Stimulated activated CD8-positive, alpha-beta memory T cell treated with anti-CD3 and anti-CD28 coated beads, Interleukin-15, amount 100 ng/mL, for 48 hours (primary cell): Measurements from ENCODE around the gene ACTL6B.
A peak's percentile ranks its signal among the peaks of the same experiment; 100 is the strongest.

ENCODE experiments used
- DNase-seq, 2 donors: peaks; one replicate each; pipeline ENCODE4 v3.0.0-alpha.2; 2020; ENCODE audit warnings: low read depth in 2 of 2

The ACTL6B gene

DNA sequence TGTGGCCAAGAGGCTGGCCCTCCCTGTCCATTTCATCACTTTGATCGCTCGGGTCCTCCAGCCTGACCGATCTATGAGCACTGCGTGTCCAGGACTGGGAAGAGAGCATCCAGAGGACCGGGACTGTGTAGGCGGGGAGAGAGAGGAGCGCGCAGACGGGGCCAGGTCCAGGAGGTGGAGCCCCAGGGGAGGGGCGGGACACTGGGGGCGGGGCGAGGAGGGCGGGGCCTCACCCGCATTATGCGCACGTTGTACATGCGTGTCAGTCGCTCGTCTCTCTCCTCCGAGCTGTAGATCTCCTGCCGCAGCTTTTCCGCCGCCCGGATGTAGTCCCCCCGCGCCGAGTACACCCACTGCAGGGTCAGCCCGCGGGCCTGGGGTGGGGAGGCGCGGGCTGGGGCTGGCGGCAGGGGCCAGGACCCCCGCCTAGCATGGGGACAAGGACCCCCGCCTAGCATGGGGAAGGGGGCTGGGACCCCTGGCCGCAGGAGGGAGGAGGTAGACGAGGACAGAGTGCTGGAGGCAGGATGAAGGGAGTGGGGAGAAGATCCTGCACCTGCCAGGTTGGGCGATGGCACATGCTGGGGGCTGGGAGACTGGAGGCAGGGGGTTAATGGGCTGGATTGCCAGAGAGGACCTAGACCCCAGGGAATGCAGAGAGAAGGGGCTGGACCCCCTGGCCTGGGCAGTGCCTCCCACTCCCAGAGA lies 29.6 kb downstream of the ACTL6B start:
- DNase-seq: peak; percentile 82 to 89

DNA sequence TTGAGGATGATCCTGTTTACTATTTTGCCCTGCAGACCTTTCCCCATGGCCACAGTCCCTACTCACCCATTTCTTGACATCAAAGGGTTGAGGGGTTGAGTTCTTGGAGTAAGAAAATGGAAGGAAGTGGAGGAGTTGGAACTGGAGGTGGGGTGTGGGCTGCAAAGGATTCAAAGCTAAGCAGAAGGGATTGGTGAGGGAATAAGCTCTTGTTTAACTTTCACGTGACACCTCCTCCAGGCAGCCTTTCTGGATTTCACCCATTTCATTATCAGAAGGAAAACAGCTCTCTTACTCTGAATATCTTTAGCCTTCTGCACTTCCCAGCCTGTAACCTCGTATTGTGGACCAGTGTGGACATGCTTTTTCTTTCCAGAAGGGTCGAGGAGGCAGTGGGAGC lies 30.2 kb downstream of the ACTL6B start:
- DNase-seq: no peak

DNA sequence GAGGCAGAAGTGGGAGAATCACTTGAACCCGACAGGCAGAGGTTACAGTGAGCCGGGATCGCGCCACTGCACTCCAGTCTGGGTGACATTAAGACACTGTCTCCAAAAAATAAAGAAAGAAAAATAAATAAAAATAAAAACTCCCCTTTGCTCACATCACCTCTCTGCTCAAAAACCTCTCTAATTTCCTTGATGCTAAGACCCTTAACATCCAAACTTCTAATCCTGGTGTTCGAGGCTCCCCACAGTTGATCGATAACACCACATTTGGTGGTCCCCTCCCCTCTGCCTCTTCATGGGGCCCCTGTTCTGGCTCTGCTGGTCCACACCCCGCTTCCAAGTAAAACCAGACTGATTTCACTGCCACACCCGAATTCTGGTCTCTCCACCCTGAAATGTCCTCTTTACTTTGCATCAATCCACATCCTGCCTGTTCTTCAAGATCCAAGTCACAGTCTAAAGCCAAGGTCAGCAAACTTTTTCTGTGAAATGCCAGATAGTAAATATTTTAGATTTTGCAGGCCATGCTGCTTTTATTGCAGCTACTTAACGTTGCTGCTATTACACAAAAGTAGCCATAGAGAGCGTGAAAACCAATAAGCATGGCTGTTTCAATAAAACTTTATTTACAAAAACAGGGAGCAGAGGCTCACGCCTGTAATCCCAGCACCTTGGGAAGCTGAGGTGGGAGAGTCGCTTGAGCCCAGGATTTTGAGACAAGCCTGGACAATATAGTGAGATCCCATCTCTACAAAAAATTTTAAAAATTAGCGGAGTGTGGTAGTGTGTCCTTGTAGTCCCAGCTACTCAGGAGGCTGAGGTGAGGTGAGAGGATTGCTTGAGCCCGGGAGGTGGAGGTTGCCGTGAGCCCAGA lies 32.1 kb downstream of the ACTL6B start:
- DNase-seq: no peak

DNA sequence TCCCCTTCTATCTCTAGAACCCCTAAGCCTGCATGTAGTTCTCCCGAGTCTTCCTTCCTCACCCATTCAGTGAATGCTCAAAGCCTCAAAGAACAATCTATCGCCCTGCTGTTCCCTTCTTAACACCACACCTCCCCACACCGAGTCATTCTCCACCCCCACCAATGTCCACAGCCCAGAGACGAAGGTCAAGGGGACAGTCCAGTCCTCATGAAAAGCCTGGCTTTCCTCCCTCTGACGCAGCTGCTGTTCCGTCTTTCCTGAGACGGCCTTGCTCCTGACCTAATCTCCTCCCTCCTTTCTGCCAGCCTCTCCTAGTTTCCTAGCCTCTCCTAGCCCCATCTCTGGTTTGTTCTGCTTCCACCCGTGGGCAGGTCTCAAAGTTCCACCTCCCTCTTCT lies 34.7 kb downstream of the ACTL6B start:
- DNase-seq: no peak

DNA sequence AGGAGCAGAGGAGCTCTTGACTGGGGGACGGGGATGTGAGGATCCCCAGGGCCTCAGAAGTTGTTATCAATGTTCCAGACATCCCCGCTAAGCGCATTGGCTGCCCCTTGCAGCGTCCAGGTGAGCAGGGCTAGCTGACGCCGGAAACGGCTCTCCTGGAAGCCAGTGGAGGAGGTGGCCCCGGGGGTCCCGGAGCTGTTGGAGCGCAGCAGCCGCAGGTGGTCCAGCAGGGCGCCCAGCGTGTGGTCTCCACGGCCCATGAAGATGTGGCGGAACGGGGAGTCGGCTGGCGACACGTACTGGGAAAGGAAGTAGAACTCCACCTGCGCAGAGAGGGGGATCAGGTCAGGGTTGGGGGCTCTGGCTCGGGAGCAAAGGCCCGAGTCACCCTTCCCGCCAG lies 35.4 kb downstream of the ACTL6B start:
- no peak for DNase-seq

DNA sequence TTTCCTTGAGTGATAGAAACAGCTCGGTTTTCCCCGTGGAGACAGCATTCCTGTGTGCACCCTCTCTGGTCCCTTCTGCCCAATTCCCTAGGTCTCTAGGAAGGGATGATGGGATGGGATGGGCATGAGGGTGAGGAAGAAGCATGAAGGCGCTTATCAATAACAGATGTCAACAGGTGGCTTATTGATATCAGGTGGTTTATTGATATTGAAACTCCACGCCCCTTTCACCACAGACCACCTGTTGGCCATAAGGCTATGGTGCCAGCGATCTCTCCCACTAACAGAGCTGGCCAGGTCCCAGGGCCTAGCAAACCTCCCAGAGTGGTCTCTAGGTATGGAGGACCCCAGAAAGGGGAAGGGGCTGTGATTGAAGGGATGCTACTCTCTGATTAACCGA lies 36.0 kb downstream of the ACTL6B start:
- no peak for DNase-seq

DNA sequence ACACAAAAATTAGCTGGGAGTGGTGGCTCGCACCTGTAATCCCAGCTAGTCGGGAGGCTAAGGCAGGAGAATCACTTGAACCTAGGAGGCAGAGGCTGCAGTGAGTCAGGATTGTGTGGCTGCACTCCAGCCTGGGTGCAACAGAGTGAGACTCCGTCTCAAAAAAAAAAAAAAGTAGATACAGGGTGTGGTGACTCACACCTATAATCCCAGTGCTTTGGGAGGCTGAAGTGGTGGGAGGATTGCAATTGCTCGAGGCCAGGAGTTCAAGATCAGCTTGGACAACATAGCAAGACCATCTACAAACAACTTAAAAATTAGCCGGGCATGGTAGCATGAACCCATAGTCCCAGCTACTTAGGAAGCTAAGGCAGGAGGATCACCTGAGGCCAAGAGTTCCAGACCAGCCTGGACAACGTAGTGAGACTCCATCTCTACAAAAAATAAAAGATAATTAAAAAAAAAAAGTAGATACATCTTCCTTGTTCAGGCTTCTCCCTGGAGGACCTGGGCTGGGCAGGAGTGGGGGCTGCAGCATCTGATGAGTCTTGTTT lies 41.9 kb downstream of the ACTL6B start:
- DNase-seq: no peak

DNA sequence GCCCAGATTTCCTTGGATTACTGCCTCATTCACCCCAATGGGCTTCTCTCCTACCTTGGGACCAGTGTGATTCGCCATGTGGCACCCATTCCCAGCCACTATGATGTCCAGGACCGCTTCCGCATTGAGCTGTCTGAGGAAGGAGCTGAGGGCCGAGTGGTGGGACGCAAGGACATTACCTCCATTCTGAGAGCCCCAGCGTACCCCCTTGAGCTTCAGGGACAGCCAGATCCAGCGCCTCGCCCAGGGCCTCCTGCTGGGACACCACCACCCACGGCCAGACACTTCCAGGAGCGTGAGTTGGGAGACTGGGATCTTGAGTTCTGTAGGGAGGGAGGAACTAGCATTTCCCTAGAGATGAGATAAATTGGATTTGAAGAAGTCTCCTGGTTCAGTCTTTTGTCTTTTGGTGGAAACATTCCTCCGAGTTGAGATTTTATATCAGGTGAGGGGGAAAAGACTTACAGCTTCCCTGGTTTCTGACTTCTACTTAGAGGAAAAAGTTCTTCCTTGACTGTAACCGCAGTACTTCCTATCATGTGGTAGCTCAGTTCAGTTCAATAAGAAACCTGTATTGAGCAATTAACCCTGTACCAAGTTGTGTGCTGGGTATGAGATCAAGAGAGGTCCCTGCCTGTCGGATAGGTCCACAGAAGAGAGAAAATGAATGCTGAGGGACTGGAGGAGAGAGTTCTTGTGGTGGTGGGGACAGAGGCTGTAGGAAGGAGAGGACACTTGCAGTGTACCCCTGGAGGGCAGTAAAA lies 42.7 kb downstream of the ACTL6B start:
- no peak for DNase-seq

DNA sequence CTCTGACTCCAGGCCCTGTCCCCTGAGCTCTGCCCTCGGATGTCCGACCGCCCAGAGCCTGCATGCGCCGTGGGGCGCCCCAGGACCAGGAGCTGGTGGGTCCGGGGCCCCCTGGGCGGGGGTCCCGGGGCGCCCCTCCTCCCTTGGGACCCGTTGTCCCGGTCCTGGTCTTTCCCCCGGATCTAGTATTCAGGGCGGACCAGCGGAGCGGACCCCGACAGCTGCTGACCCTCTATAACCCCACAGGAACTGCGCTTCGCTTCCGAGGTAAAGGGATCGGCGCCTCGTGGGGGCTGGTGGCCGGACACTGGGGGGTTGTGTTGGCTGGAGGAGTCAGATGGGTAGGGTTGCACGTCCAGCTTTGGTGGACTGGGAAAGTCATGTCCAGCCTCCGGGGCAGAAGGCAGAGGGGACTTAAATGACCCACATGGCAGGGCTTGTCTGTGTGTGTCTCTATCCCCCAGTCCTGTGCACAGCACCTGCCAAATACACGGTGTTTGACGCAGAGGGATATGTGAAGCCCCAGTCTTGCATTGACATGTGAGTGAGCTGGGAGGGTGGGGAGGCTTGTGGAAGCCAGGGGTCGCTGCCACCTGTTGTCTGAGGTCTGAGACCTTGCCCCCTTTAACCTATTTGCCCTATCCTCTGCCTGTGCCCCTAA lies 43.4 kb downstream of the ACTL6B start:
- DNase-seq: no peak

DNA sequence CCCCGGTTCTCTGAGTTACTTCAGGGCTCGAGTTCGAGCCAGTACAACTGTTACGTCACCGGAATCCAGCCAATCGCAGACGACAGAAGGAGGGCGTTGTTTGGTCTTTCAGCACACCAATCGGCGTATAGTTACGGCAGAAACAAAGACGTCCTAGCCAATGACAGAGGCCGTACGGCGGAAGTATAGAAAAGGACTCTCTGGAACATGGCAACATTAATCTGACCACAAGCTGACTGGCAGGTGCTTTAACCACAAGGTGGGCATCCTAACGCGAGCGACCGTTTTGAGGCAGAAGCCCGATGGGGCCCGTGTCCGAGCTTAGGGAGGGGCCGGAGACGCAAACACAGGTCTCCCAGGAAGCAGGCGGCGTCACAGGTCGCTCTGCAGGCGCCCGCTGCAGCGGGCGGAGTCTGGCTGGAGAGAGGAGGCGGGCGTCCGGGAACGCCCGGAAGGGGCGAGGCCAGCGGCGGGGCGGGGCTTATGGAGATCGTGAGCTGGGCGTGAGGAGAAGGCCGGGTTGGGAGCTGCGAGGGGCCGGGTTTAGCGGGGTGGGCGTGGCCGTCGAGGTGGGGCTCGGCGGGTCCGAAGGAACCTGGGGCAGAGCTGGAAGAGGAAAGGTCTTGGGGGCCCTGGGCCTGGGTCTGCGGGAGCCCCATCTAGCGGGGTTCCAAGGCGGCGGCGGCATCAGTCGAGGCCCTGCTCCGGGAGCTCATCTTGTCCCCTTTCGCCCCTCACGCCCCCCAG lies 44.1 kb downstream of the ACTL6B start, which contains the start of gene MOSPD3:
TSS of gene MOSPD3 (plus strand) at position 558 of the 747 bp plus-strand sequence. CDS start 252 bp downstream, outside the sequence.
- DNase-seq: peak; percentile 95 to 96

DNA sequence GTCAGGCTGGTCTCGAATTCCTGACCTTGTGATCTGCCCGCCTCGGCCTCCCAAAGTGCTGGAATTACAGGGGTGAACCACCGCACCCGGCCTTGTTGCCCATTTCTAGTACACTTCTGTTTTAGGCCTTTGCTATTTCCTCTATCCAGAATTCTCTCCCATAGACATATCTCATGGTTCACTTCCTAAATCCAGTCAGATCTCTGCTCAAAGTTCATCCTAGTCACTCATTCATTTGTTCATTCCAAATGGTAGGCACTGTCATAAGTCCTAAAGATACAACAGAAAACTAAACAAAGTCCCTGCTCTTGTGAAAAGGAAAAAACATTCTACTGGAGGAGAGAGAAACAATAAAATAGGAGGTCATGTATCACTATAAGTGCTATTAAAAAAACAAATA lies 46.3 kb downstream of the ACTL6B start:
- DNase-seq: no peak

DNA sequence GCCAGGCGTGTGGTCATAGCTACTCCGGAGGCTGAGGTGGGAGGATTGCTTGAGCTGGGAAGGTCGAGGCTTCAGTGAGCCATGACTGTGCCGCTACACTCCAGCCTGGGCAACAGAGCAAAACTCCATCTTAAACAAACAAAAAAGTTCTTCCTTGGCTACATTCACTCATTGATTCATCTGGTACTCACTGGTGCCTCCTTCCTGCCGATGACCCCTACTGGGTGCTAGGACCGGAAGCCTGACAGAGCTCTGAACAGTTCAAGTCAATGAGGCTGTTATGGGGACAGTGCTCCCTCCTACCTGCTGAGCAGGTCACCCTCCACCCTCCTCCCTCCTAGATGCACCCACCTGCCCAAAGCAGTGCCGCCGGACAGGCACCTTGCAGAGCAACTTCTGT lies 49.1 kb downstream of the ACTL6B start:
- DNase-seq: no peak

DNA sequence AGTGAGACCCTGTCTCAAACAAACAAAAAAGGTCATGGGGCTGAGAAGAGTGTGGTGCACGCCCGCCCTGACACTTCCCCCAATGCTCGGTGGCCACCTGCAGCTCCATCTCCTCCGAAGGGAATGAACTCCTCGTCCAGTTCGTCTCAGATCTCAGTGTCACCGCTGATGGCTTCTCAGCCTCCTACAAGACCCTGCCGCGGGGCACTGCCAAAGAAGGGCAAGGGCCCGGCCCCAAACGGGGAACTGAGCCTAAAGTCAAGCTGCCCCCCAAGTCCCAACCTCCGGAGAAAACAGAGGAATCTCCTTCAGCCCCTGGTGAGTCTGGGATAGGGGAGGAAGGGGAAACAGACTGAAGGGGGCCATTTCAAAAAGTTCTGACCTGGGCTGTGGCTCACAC lies 49.9 kb downstream of the ACTL6B start:
- no peak for DNase-seq

DNA sequence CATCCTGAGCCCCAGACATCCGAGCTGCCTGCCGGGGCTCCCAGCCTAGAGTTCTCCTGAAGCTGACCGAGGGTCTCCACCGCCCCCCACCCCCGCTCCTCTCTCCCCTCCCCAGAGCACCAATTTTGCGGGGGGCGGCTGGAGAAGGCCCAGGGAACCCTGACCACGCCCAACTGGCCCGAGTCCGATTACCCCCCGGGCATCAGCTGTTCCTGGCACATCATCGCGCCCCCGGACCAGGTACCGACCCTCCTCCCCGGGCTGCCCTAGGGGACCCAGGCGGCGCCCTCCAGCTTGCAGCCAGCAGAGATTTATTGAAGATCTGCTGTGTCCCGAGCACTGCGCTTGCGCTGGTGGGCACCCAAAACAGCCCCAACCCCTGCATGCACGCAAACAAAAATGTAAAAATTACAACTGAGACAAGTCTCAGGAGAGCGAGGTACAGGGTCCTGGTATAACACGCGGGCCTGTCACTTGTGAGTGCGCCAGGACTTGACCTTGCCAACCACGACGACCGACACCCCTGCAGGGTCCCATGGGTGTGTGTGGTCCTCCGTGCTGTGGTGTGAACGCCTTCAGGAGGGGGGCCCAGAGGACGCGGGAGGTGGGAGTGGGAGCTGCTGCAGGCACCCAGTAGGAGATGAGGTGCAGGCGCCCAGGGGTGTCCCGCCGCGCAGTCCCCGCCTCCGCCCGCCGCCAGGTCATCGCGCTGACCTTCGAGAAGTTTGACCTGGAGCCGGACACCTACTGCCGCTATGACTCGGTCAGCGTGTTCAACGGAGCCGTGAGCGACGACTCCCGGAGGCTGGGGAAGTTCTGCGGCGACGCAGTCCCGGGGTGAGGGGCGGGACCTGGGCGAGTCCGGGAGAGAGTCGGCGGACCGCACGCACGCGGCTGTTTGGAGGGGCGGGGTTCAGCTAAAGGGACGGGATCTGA lies 51.0 kb downstream of the ACTL6B start:
- DNase-seq: no peak

DNA sequence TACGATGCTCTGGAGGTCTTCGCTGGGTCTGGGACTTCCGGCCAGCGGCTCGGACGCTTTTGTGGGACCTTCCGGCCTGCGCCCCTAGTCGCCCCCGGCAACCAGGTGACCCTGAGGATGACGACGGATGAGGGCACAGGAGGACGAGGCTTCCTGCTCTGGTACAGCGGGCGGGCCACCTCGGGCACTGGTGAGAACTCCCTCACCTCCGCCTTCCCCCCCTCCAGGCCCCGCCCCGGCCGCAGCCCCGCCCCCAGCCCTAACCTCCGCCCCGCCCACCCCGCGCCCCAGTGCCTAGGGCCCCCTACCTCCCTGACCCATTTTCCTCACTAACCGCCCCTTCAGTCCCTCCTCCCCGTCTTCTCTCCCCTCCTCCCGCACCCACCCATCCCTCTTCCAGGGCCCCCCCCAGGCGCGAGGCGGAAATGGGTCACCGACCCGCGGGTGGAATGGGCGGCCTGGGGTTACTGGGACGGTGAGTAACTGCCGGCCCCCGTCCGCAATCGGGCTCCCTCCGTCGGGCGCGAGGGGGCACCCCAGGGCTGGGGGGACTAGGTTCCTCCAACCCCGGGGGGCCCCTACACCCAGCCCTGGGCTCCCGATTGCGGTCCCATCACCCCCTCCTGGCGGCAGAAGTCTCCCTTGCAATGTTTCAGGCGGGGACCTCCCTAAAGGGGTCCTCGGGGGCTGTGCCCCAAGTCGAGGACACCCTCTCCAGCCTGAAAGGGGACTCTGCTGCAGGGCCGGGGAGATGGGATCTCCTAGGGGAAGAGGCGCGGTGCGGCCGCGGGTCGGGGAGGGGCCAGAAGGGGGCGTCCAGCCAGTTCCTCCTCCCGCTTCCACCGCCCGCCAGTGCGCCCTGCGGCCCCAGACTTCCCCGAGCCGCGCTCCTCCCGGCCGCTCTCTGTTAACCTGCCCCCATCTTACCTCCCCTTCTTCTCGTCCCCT lies 51.9 kb downstream of the ACTL6B start:
- peak; percentile 74 to 79 for DNase-seq

DNA sequence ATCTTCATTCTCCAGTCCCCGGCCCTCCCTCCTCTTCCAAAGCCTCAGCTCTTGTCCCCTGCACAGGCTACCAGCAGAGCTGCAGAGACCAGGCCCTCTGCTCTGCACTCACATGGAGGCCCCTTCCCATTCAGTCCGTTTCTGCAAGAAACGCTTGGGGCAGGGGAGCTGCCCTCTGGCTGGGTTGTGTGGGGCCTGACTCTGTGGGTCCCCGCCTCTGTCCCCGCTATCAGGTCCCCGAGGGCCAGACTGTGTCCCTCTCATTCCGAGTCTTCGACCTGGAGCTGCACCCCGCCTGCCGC lies 52.6 kb downstream of the ACTL6B start:
- DNase-seq: no peak

DNA sequence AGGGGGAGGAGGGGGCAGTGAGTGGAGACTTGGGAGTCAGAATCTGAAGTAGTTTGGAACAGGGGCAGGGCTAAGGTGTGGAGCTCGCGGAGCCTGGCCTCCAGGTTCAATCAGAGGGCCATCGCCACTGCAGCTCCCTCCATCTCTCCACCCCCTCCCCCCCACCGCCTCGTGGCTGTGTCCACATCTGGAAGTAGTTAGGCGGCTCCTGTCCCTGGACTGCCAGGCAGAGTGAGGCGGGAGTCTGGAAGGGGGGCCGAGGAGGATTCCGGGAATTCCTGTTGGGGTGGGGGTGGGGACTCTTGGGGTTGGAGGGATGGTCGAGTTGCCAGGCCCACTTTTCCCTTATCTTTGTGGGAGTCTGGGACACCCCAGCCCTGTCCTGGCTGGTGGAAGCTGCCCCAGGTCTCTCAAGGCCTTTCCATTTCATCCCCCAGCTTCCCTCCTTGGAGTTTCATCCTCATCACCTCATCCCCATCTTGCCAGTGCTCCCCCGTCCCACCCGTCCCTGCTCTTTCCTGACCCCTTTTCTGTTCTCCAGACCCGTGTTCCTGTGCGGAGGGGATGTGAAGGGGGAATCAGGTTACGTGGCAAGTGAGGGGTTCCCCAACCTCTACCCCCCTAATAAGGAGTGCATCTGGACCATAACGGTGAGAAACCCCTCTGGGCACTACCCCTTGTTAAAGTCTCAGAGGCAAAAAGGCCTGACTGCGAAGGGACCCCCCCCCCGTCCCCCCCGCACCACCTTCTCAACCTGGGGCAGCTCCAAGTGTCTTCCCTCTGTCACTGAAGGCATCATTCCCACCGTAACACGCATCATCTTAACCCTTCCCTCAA lies 53.1 kb downstream of the ACTL6B start:
- DNase-seq: no peak

DNA sequence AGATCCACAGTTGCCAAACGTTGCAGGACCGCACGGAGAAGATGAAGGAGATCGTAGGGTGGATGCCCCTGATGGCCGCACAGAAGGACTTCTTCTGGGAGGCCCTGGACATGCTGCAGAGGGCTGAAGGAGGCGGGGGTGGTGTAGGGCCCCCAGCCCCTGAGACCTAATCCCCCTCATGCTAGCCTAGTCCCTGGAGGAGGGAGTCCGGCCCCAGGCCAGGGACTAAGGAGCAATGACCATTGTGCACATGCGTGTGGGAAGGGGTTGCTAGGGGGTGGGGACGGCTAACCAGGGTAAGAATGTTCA lies 55.6 kb downstream of the ACTL6B start:
- no peak for DNase-seq
